ENCODE data around the gene ATG16L2.
"Not testable (repeated sequence)": the region's sequence is repeated elsewhere in the genome, so short reads cannot be mapped to it uniquely, and the experiment has no call there.

The ATG16L2 gene

DNA sequence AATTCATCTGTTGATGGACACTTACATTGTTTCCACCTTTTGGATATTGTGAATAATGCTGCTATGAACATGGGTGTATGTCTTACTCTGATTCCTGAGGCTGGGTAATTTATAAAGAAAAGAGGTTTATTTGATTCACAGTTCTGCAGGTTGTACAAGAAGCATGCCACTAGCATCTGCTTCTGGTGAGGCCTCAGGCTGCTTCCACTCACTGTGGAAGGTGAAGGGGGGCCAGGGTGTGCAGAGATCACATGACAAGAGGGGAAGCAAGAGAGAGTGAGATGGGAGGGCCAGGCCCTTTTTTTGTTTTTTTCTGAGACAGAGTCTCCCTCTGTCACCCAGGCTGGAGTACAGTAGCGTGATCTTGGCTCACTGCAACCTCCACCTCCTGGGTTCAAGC lies 7.8 kb upstream of the ATG16L2 start:
- DNase-seq (ENCODE audit: low spot score), result not testable (repeated sequence)

GRCh38 chr11:72807021-72807693 lies 7.1 kb upstream of the ATG16L2 start:
- no peak for DNase-seq (ENCODE audit: low spot score)

GRCh38 chr11:72807792-72808191 lies 6.4 kb upstream of the ATG16L2 start:
- DNase-seq (ENCODE audit: low spot score), result no peak

- no peak for DNase-seq (ENCODE audit: low spot score)
Observed at GRCh38 chr11:72808331-72808798, 5.8 kb upstream of the ATG16L2 start.

- not testable (repeated sequence) for DNase-seq (ENCODE audit: low spot score)
Observed at GRCh38 chr11:72811686-72812085, 2.5 kb upstream of the ATG16L2 start.

DNA sequence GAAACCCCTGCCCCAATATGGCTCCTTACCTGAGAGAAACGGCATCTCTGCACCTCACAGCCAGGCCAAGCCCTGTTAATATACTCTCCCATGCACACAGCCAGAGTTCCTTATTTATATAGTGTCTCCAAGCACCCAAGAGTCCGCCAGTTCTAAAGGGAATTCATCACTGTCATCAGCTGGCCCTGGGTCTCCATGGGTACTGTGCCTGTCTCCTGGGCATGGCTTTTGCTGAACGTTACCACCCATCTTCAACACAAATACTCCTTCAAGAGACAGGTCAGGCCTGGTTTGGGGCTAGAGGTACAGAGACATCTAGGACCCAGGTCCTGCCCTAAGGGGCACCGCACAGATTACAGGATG lies 1.6 kb upstream of the ATG16L2 start:
- DNase-seq (ENCODE audit: low spot score), result no peak

DNA sequence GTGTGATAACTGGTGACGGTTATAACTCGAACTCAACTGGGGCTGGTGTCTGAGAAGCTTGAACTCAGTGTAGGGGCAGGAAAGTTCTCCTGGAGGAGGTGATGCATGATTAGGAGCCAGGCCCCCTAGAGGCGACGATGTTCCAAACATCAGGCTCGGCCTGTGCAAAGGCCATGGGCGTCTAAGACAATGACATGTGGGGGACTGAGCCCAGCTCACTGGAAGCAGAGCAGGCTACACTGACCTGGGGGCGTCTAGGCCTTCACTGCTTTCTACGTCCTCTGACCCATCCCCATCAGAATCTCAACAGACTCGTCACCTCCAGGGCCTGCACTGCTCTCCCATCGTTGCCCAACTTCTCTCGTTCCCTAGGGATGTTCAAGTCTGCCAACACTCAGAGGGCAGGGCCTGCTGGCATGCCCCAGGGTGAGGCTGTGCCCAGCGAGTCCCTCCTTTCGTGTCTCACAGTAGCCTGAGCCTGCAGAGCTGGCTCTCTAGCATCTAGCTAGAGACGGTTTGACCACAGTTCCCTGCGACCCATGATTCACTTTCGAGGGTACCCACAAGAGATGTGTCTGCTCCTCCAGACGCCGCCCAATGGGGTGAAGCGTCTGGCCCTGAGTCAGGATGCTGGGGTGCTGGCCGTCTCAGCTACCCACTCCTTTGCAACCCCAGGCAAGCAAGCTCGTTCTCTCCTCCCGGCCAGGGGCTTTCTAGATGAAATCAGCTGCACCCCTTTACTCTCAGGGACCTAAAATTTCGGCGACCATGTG lies 1.1 kb upstream of the ATG16L2 start:
- peak; percentile 70 for DNase-seq (ENCODE audit: low spot score)

GRCh38 chr11:72813740-72814285 lies 398 bp upstream of the ATG16L2 start:
- DNase-seq (ENCODE audit: low spot score), result peak; percentile 86

DNA sequence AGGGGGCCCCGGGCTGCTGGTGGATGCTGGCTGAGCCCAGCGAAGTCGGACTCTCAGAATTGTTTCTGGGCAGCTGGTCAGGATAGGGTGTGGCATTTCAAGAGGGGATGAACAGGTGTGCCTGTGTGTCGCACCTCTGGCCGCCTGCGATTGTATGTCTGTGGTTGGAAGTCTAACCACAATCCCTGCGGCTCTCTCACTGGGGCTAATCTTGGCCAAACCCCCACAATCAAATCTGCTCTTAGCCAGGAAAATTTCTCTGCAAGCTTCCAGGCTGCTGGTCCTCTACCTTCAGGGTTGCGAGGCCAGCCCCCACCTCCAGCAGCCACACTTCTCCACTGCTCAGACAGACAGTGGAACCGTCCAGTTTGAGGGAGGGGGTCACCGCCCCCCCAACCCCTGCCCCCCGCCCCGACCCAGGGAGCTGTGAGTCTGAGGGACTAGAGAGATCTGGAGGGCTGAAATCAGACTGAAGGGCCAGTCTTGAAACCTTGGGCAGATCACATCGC lies 953 bp downstream of the ATG16L2 start:
- DNase-seq (ENCODE audit: low spot score), result no peak

DNA sequence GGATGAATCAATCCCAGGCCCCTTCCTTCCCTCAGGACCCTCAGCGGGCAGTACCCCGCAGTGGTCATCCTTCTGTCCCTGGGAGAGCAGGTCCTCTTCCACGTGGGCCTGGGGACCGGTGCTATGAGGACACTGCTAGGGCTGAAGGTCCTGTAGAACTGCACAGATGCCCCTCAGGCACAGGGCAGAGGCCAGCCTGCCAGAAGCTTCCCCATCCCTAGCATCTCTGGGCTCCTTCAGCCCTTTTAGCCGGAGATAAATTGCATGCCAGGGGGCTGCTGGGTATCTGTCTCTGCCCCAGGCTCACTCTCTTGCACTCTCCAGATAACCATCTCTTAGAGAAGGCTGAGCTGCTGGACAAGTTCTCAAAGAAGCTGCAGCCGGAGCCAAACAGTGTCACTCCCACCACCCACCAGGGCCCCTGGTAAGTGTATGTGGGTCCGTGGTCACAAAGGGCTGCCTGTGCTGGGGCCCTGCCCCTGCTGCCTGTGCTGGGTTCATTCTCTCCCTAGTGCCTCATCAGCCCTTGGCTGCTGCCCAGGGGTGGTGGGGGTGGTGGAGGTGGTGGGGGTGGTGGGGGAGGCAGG lies 2.3 kb downstream of the ATG16L2 start:
- DNase-seq (ENCODE audit: low spot score), result no peak

DNA sequence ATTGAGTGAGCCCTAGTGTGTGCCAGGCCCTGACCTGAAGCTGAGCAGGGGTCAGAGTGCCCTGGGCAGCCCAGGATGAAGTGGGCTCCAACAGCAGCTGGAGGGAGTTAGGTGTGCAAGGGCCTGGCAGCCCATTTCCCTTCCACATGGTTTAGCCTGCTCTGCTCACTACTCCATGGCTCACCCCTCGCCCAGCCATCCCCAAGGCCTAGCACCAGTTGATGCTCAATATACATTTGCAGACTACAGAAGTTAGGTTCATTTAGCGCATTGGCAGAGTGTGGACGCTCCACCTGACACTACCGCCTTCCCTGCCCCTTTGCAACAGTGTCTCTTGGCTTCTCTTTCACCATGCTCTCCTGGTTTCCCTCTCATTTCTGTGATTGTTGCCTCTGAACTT lies 3.8 kb downstream of the ATG16L2 start:
- DNase-seq (ENCODE audit: low spot score), result no peak

- DNase-seq (ENCODE audit: low spot score), result no peak
Observed at GRCh38 chr11:72818971-72819370, 4.8 kb downstream of the ATG16L2 start.

- DNase-seq (ENCODE audit: low spot score), result no peak
Observed at GRCh38 chr11:72820439-72821139, 6.4 kb downstream of the ATG16L2 start.

- peak; percentile 21 for DNase-seq (ENCODE audit: low spot score)
Observed at GRCh38 chr11:72821221-72821919, 7.2 kb downstream of the ATG16L2 start.

- peak; percentile 98 for DNase-seq (ENCODE audit: low spot score)
Observed at GRCh38 chr11:72821920-72822799, 7.9 kb downstream of the ATG16L2 start.

DNA sequence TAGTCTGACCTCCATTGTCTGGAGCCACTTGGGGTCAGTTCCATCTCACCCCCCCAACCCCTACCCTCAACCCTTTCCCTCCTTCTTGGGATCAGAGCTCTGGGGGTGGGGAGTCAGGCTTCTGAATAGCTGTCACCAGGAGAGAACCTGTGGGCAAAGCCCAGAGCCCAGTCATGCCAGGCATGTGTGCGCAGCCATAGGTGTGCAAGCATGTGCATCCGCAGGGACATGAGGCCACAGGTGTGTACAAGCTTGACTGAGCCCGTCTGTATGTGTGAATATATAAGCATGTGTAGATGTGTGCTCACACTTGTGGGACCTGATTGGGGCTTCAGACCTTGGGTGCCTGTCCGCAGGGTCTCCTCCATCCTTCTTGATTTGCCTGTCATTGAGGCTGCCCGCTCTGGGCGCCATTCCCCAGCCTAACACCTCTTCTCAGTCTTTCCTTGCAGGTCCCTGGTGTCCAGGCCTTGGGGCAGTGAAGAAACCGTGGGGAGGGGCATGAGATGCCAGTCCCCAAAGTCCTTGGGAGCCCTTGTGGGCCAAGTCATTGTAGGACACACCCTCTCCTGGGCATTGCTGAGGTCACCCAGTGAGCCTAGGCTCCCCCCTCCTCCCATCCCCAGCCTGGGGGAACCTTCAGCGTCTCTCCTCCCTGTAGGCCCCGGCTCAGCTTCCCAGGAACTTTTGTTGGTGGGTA lies 9.0 kb downstream of the ATG16L2 start:
- DNase-seq (ENCODE audit: low spot score), result no peak

DNA sequence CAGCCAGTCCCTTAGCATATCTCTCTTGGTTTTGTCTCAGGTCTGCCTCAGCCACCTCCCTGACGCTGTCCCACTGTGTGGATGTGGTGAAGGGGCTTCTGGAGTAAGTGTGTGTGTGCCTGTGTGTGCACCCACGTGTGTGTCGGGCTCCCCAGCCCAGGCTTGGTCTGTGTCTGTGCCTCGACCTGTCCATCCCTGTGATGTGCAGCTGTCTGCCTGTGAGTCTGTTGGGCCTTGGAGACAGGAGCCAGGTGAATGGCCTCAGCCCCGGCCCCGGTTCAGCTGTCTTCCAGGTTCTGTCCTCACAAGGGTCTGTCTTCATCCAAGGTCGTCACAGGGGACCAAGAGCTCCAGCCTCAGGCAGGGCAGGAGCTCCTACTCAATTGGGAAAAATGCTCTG lies 9.8 kb downstream of the ATG16L2 start:
- no peak for DNase-seq (ENCODE audit: low spot score)

DNA sequence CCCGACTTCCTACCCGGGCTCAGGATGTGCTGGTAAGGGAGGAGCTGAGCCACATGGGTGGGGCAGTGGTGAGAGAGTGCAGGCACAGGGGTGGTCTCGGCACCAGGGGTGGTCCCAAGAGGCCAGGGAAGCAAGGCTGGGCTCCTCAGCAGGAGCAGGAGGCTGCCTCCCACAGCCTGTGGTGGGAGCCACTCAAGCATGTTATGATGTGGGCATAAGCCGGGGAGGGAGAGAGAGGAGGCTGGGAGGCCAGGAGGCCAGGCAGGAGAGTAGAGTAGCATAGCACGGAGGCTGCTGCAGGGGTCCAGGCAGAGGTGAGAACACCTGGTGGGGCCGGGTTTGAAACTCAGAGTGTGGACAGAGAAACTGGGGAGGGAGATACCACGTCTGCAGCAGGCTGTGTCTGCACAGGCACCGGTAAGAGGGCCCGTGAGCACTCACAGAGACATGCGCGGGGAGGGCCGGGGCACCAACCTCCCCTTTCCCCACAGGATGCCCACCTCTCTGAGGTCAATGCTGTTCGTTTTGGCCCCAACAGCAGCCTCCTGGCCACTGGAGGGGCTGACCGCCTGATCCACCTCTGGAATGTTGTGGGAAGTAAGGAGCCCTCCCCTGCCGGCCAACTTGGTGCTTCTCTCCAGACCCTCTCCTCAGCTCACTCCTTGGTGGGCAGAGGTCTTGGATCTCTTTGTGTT lies 10.7 kb downstream of the ATG16L2 start:
- DNase-seq (ENCODE audit: low spot score), result no peak

- DNase-seq (ENCODE audit: low spot score), result no peak
Observed at GRCh38 chr11:72825661-72826060, 11.4 kb downstream of the ATG16L2 start.

Data from iPS-NIHi11 (cell line).